ENCODE data around the gene CFAP251. TPM values are rescaled to one million over a fixed set of nuclear protein-coding genes. Genes with fewer than 3 reads are reported as not detected.

Gene CFAP251
- total RNA-seq, 1 donor = 0.21 TPM

DNA sequence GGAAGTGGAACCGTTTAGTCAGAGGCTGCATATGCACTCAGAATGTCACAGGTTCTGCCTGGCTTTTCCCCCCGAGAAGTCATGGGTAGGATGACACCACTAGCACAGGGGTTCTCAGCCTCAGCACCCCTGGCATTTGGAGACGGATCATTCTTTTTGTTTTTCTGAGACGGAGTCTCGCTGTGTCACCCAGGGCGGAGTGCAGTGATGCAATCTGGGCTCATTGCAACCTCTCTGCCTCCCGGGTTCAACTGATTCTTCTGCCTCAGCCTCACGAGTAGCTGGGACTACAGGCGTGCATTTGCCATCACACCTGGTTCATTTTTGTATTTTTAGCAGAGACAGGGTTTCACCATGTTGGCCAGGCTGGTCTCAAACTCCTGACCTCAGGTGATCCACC, 131.4 kb downstream of the CFAP251 start:
- Histone ChIP-seq H3K9me3 (ENCODE audit: low read depth, low read length) (no peaks in the 10 kb centered on the region), H3K27me3 (ENCODE audit: insufficient read depth, low read length) (no peaks in the 10 kb centered on the region), H3K4me3 (ENCODE audit: low read length) (no peak overlapping the region), H3K4me1 (ENCODE audit: insufficient read depth, low read length) (peaks cover 4% of the 10 kb centered on the region)

DNA sequence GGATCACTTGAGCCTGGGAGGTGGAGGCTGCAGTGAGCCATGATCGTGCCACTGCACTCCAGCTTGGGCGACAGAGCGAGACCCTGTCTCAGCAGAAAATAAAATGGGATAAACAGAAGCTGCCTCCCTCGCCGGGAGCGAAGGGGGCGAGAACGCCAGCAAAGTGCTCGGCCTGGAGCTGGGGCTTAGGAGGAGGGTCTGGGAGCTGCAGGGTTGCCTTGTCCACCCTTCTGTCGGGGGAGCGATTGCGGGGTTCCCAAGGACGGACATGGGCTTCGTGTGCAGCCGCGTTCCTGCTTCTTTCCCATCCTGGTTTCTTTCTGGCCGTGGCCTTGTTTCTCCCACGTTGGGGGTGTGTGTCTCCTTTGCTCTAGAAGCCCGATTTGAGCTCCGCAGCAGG, 132.3 kb downstream of the CFAP251 start:
- no peaks in the 10 kb centered on the region for H3K27me3 ChIP-seq (ENCODE audit: insufficient read depth, low read length)
- H3K4me3 ChIP-seq (ENCODE audit: low read length) = no peak overlapping the region
- peaks cover 4% of the 10 kb centered on the region for H3K4me1 ChIP-seq (ENCODE audit: insufficient read depth, low read length)
- no peaks in the 10 kb centered on the region for H3K9me3 ChIP-seq (ENCODE audit: low read depth, low read length)

DNA sequence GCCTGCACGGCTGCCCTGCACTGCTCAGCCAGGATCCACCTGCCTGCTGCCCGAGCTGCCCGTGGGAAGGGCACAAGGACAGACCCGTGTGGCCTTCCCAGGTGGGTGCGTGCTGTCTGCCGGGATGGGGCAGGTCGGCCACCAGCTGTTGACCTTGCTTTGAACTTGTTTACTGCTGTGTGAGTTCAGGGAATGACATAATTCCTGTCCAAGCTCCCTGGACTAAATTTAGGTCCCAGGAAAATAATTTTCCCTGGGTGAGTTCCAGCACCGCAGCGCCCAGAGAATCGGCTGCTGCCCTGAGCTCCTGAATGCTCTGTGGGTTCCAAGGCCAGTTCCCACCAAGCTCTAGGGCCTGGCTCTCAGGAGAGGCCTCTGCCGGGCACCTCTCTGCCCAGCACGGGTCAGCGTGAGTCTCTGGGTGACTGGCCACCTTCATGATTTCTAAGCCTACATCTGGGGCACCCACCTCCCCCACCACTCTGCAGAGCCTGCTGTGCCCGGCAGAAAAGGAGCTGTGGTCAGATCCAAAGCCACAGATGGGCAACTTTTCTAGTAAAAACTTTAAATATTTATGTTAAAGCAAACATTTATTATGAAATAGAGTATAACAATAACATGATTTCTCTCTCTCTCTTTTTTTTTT, 133.0 kb downstream of the CFAP251 start:
- Histone ChIP-seq H3K9me3 (ENCODE audit: low read depth, low read length) (no peaks in the 10 kb centered on the region), H3K27me3 (ENCODE audit: insufficient read depth, low read length) (no peaks in the 10 kb centered on the region), H3K4me1 (ENCODE audit: insufficient read depth, low read length) (peaks cover 4% of the 10 kb centered on the region), H3K4me3 (ENCODE audit: low read length) (no peak overlapping the region)

DNA sequence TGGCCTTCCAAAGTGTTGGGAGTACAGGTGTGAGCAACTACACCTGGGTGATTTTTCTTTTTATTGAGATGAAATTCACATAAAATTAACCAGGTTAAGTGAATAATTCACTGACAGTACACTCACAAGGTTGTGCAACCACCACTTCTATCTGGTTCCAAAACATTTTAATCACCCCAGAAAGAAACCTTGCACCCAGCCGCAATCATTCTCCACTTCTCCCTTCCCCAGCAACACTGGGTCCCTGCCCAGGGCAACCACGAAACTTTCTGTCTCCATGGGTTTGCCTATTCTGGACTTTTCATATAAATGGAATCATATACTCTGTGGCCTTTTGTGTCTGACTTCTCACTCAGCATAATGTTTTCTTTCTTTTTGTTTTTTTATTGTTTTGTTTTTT, 133.9 kb downstream of the CFAP251 start:
- Histone ChIP-seq H3K27me3 (ENCODE audit: insufficient read depth, low read length) (no peaks in the 10 kb centered on the region), H3K4me1 (ENCODE audit: insufficient read depth, low read length) (peaks cover 4% of the 10 kb centered on the region), H3K4me3 (ENCODE audit: low read length) (no peak overlapping the region), H3K9me3 (ENCODE audit: low read depth, low read length) (no peaks in the 10 kb centered on the region)

Other genes starting within 250 kb of the CFAP251 start
- 3.6 TPM for gene MORN3, start 248.9 kb upstream of the CFAP251 start, total RNA-seq
- gene TMEM120B, start 205.8 kb upstream of the CFAP251 start, total RNA-seq = 2.1 TPM
- 110 TPM for gene RHOF, start 124.9 kb upstream of the CFAP251 start, total RNA-seq
- gene SETD1B, start 114.6 kb upstream of the CFAP251 start, total RNA-seq = 28.4 TPM
- gene HPD, start 59.7 kb upstream of the CFAP251 start, total RNA-seq = not detected
- gene PSMD9, start 29.8 kb upstream of the CFAP251 start, total RNA-seq = 25.0 TPM
- 6.2 TPM for gene BCL7A, start 103.3 kb downstream of the CFAP251 start, total RNA-seq
- gene MLXIP, start 160.2 kb downstream of the CFAP251 start, total RNA-seq = 27.1 TPM

All from mononuclear cell (primary cell).